Parathyroid adenoma (tissue), 2 donors: ENCODE measurements around the gene SOX5.

Experiments
- H2AFZ ChIP-seq: fragments of 300-600 bp; sonication (generic); one replicate; pipeline ENCODE4 v1.7.0; 2017; ENCODE audit warnings: antibody characterized with exemption, mild to moderate bottlenecking
- H3K27ac ChIP-seq: fragments of 300-600 bp; sonication (generic); one replicate; pipeline ENCODE4 v1.7.0; 2017
- H3K27me3 ChIP-seq: fragments of 300-600 bp; sonication (generic); one replicate; pipeline ENCODE4 v1.7.0; 2017; ENCODE audit warnings: low read length; ENCODE audit not compliant: control insufficient read depth, insufficient read depth
- H3K36me3 ChIP-seq: fragments of 300-600 bp; sonication (generic); one replicate; pipeline ENCODE4 v1.7.0; 2017; ENCODE audit warnings: low read length; ENCODE audit not compliant: control insufficient read depth, insufficient read depth
- H3K4me1 ChIP-seq: fragments of 300-600 bp; sonication (generic); one replicate; pipeline ENCODE4 v1.7.0; 2017; ENCODE audit warnings: control low read depth
- H3K4me2 ChIP-seq: fragments of 300-600 bp; sonication (generic); one replicate; pipeline ENCODE4 v1.7.0; 2017; ENCODE audit warnings: low read length
- H3K4me3 ChIP-seq: fragments of 300-600 bp; sonication (generic); one replicate; pipeline ENCODE4 v1.7.0; 2017; ENCODE audit warnings: low read depth, low read length
- H3K79me2 ChIP-seq: fragments of 300-600 bp; sonication (generic); one replicate; pipeline ENCODE4 v1.7.0; 2017; ENCODE audit warnings: control low read depth
- H3K9ac ChIP-seq: fragments of 300-600 bp; sonication (generic); one replicate; pipeline ENCODE4 v1.7.0; 2017; ENCODE audit warnings: mild to moderate bottlenecking
- H3K9me3 ChIP-seq: fragments of 300-600 bp; sonication (generic); one replicate; pipeline ENCODE4 v1.7.0; 2017; ENCODE audit warnings: low read length; ENCODE audit not compliant: control insufficient read depth
- CTCF ChIP-seq: fragments of 300-600 bp; sonication (generic); IDR thresholded peaks from one replicate; pipeline ENCODE4 v1.7.0; 2017; ENCODE audit warnings: antibody characterized with exemption, mild to moderate bottlenecking
- donor health status: primary hyperparathyroidism.

The SOX5 gene

GRCh38 chr12:23851602-23852001, 97.9 kb downstream of the SOX5 start:
- Histone ChIP-seq H3K27me3 (no peaks in the 10 kb centered on the region), H3K4me3 (no peak overlapping the region), H2AFZ (no peak overlapping the region), H3K4me1 (no peaks in the 10 kb centered on the region), H3K9me3 (no peaks in the 10 kb centered on the region), H3K4me2 (no peak overlapping the region), H3K27ac (no peak overlapping the region), H3K79me2 (no peaks in the 10 kb centered on the region), H3K36me3 (no peaks in the 10 kb centered on the region), H3K9ac (no peak overlapping the region)
- no peak for TF ChIP-seq CTCF

GRCh38 chr12:23847857-23848256, 101.6 kb downstream of the SOX5 start:
- Histone ChIP-seq H3K4me2 (no peak overlapping the region), H3K9me3 (no peaks in the 10 kb centered on the region), H2AFZ (no peak overlapping the region), H3K36me3 (no peaks in the 10 kb centered on the region), H3K4me3 (no peak overlapping the region), H3K79me2 (no peaks in the 10 kb centered on the region), H3K27me3 (no peaks in the 10 kb centered on the region), H3K27ac (no peak overlapping the region), H3K4me1 (no peaks in the 10 kb centered on the region), H3K9ac (no peak overlapping the region)
- TF ChIP-seq CTCF: no peak

- H3K9me3 ChIP-seq: no peaks in the 10 kb centered on the region
- no peaks in the 10 kb centered on the region for H3K79me2 ChIP-seq
- TF ChIP-seq CTCF: no peak
- no peaks in the 10 kb centered on the region for H3K27me3 ChIP-seq
- no peak overlapping the region for H3K4me2 ChIP-seq
- H3K27ac ChIP-seq: no peak overlapping the region
- H3K9ac ChIP-seq: no peak overlapping the region
- H2AFZ ChIP-seq: no peak overlapping the region
- H3K4me3 ChIP-seq: no peak overlapping the region
- no peaks in the 10 kb centered on the region for H3K36me3 ChIP-seq
- H3K4me1 ChIP-seq: no peaks in the 10 kb centered on the region
These were observed 105.5 kb downstream of the SOX5 start for GRCh38 chr12:23843958-23844357.

GRCh38 chr12:23834076-23834475, 115.4 kb downstream of the SOX5 start:
- Histone ChIP-seq H3K27ac (no peak overlapping the region), H3K9ac (no peak overlapping the region), H3K4me3 (no peak overlapping the region), H3K4me2 (no peak overlapping the region), H2AFZ (no peak overlapping the region), H3K9me3 (no peaks in the 10 kb centered on the region), H3K36me3 (no peaks in the 10 kb centered on the region), H3K27me3 (no peaks in the 10 kb centered on the region), H3K79me2 (no peaks in the 10 kb centered on the region), H3K4me1 (no peaks in the 10 kb centered on the region)
- TF ChIP-seq CTCF: no peak

GRCh38 chr12:23831739-23832138, 117.7 kb downstream of the SOX5 start:
- H3K9me3 ChIP-seq: no peaks in the 10 kb centered on the region
- no peak for TF ChIP-seq CTCF

More at GRCh38 chr12:23831739-23832138, 117.7 kb downstream of the SOX5 start:
- H3K79me2 ChIP-seq: no peaks in the 10 kb centered on the region
- H3K27ac ChIP-seq: no peak overlapping the region
- no peak overlapping the region for H3K9ac ChIP-seq
- H3K4me2 ChIP-seq: no peak overlapping the region
- H3K4me3 ChIP-seq: no peak overlapping the region
- no peaks in the 10 kb centered on the region for H3K36me3 ChIP-seq
- H3K4me1 ChIP-seq: no peaks in the 10 kb centered on the region
- no peak overlapping the region for H2AFZ ChIP-seq
- H3K27me3 ChIP-seq: no peaks in the 10 kb centered on the region
